ENCODE data around the gene AOC3. TPM values are rescaled to one million over a fixed set of nuclear protein-coding genes. Genes with fewer than 3 reads are reported as not detected.

Gene AOC3
- total and polyA plus RNA-seq, 2 of the 13 experiments (the other 11 are each of a cell fraction or from before 2014, with no cell fraction given), result 8.7 to 51.7 TPM

GRCh38 chr17:42886283-42887176 is 35.5 kb downstream of the AOC3 start (continued):
- TF ChIP-seq E2F1 (CRISPR knock-in tag; IDR thresholded peaks at IDR 0.05) (no peak), ZNF598 (CRISPR knock-in tag; IDR thresholded peaks at IDR 0.05; ENCODE audit: borderline replicate concordance) (no peak), ZNF597 (CRISPR knock-in tag; IDR thresholded peaks at IDR 0.05) (no peak), CBX1 (IDR thresholded peaks at IDR 0.05; ENCODE audit: low read depth) (no peak), GLMP (CRISPR knock-in tag; IDR thresholded peaks at IDR 0.05; ENCODE audit: borderline replicate concordance) (no peak), MZF1 (CRISPR knock-in tag; IDR thresholded peaks at IDR 0.05; ENCODE audit: borderline replicate concordance) (no peak), ZNF766 (CRISPR knock-in tag; IDR thresholded peaks at IDR 0.05; ENCODE audit: borderline replicate concordance) (0 out of 2 replicates have a peak, but pooled peaks have one; percentile 56), ZNF274 (CRISPR knock-in tag; IDR thresholded peaks at IDR 0.05) (peak; percentile 79; the same call in 1 of the 2 replicates)
- TF ChIP-seq, protein P1, sequence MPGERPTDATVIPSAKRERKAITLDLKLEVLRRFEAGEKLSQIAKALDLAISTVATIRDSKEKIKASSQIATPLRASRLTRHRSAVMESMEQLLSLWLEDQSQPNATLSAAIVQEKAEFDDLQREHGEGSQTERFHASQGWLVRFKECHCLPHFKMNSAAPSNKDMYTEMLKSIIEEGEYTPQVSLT (CRISPR knock-in tag; IDR thresholded peaks at IDR 0.05; ENCODE audit: borderline replicate concordance, low read depth), result no peak

Measured in HepG2 (cell line).